LoVo (cell line): ENCODE measurements around the gene ARL15.

Source experiments
- DNase-seq: peaks from one replicate; pipeline ENCODE4 v3.0.0-alpha.2; 2016; ENCODE audit warnings: low spot score

The ARL15 gene

DNA sequence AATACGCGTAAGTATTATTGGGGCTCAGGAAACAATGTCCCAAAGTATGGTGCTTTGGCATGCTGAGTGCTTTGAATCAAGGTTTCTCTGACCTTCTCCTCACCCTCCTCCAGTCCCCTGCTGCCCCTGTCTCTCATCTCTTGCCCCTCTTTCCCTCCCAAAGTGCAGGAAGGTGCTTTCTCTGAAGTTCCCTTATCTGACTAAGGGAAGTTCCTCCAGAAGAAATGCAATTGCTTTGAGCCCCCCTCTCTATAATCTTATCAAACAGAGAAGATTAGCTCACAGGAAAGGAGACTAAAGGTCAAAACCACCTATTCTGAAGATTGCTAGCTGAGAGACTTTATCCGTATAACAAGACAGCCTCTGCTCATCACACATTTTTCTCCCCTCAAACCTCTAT, 288.1 kb downstream of the ARL15 start:
- no peak for DNase-seq

- no peak for DNase-seq
Measured at GRCh38 chr5:54021431-54022164, 288.8 kb downstream of the ARL15 start.

DNA sequence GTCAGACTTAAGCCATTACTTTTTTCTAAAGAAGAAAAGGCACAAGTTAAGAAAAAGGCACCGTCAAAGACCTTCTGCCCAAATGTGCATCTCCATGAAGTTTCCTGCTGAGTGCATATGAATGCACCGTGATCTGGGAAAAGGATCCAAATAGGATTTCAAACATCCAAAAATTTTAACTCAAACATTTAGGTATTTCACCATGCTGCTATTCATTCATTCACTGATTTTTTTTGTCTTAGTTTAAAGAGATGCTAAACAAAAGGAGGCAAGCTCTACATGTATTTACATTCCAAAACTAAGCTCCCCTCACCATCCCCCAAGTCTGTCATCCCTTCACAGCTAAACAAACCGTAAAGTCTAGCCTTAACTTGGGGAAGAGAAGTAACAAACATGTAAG, 291.9 kb downstream of the ARL15 start:
- no peak for DNase-seq

DNA sequence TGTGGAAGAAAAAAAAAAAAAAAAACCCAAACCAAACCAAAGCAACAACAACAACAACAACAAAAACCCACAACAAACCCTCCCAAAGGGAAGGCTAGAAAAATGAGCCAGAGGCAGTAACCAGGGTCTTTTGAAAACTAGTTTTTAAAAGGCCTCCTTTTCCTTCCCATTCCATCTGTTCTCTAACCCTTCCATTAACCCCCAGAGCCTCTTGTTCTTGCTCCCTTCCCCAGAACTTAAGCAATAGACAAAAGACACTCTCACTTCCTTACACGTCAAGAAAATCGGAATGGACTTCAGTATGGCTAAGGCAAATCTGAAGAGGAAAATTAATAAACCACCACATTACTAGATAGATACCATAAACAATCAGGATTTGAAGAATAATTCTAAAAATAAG, 292.8 kb downstream of the ARL15 start:
- no peak for DNase-seq

DNA sequence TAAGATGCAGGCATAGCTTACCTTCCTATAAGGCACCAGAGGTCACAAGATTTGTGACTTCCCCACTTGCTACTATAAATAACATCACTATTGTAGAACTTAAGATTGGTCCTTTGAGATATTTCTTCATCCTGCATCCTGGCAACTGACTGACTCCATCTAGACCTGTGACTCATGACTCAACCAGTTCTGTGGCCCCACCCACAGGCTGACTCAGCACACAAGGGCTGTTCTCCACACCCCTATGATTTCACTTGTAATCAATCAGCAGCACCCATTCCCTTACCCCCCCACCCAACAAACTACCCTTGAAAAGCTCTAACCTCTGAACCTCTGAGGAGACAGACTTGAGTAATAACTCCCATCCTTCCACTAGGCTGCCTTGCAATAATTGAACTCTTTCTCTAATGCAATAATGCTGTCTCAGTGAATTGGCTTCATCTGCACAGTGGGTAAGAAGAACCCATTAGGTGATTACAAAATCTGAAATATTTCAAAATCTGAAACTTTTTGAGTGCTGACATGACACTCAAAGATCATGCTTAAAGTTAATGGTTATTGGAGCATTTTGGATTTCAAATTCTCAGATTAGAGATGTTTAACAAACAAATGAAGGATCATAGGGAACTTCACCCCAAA, 296.7 kb downstream of the ARL15 start:
- DNase-seq = peak; percentile 46

DNA sequence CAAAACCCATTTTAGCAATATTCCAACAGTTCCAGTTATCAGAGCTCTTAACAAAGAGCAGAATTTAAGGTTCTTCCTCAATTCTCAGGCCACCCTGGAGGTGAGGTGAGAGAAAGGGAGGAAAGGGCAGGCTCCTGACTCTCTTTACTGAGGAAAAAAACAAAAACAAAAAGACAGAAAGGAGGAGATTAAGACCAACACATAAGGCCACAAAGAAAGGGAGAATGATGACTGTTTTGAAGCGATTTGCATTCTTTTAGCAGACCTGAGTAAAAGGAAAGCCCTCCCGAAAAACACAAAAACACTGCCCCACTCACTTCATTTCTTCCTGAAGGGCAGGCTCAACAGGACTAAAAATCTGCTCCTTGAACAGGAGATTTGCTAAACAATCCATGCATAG, 300.5 kb downstream of the ARL15 start:
- no peak for DNase-seq

GRCh38 chr5:54009357-54009756, 301.0 kb downstream of the ARL15 start:
- DNase-seq = no peak

DNA sequence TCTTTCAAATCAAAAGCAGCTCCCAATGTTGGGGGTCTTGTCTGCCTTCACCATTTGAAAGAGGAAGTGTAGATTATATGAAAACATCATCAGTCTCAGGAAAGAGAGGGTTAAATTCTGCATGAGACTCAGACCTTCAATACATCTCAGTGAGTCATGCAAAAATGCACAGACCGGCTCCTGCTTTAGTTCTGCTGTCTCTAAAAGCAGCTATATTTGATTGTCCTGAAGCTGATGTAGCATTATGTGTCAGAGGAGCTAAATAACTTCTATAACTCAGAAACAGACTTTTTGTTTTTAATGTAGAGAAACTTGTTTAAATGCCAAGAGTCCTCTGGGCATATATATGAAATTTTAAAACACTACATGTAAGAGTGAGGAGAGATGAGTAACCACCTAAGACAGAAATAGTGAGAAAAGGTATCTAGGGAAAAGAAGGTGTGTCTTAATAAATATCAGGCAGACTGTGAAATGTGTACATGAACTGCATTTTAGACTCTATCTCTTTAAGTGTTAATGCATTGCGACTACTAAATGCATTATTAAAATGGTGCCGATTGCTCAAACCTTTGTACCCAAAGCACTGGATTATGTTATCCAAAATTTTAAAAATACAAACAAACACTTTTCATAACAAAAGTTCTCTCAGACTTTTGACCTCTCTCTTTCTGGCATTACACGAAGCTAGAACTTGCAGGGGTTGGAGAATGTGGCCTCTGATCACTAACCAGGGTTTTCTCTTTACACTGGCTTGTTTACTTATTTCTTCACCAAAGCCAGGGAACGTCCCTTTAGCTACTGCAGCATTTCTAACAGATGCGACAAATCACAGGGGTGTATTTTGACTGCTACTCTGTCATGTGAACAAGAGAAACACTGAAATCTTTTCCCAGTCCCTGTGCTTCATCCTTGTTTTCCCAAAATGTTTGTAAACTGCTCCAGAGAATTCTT, 302.3 kb downstream of the ARL15 start:
- no peak for DNase-seq

- DNase-seq = no peak
Measured at GRCh38 chr5:54004697-54005096, 305.7 kb downstream of the ARL15 start.

GRCh38 chr5:54002779-54003178, 307.6 kb downstream of the ARL15 start:
- no peak for DNase-seq

- no peak for DNase-seq
Measured at GRCh38 chr5:54001976-54002775, 308.2 kb downstream of the ARL15 start.

- DNase-seq = no peak
Measured at GRCh38 chr5:54000011-54000410, 310.4 kb downstream of the ARL15 start.

DNA sequence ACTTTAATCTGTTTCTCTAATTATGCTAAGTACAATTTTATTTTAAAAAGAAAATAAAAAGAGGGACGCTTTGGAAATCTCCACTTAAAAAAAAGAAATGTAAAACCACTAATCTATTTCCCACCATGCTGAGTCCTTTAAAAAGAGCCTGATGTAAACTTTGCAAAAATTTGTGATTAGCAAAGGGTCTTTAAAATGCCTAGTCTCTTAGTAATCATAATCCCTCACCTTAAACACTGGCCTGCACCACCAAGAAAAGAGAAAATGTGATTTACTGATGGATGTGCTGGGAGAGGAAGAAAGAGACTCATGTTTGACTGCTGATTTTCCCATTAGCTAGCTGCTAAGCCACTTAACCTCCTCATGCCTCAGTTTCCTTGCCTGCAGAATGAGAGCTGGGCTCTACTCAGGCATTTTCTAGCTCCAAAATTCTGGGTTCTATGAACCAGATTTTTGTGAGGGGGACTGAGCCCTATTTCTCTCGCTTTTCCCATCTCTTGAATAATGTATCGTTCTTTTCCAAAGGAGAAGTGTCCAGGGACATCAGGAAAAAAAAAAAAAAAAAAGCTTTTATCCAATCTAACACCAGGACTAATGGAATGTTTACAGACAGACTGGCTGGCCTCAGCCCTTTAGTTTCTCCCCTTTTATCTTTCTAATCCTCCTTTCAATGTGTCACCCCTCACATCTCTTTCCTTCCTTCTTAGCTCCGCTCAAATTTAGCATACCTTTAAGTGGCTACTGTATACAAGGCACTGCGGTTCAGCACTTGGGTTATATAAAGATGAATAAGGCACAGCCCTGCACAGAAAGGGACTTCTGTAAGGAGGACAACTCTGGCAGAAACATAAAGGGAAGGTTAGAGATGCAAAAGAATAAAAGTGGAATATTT, 312.4 kb downstream of the ARL15 start:
- no peak for DNase-seq

GRCh38 chr5:53996008-53996407, 314.4 kb downstream of the ARL15 start:
- no peak for DNase-seq

GRCh38 chr5:53994148-53994547, 316.2 kb downstream of the ARL15 start:
- DNase-seq = no peak

DNA sequence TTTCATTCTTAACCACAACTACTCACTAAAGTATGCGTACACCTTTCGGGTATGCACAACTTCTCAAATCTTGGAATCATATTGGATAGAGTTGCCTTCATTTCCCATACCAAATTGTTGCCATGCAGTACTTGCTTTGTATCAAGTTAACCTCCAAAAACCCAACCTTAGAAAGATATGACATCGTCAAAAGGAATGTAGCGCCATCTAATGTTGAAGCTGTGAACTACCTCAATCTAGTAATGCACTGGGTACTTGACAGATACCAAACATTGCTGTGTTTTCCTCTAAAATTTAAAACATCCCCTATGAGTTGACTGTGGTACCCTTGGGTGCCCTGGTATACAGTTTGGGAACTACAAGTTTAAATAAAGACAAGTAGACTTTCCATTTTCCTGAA, 318.4 kb downstream of the ARL15 start:
- DNase-seq = no peak

GRCh38 chr5:53987101-53987500, 323.3 kb downstream of the ARL15 start:
- DNase-seq = no peak

DNA sequence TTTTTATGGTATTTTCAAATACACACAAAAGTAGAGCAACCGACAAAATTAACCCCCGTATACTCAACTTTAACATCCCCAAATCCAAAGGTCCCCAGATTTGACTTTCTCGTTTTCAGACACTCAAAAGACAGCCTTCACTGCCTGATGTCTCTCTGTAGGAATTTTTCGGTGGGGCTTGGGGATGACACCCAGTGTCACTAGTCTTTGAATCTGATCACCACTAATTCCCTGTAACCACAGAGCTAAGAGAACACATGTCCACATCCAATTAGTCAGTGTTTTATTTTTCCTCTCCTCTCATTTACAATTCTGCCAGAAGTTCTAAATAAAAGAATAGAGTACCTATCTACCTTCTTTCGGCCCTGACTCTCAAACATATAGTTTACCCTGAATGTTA, 324.6 kb downstream of the ARL15 start:
- no peak for DNase-seq

GRCh38 chr5:53984971-53985370, 325.4 kb downstream of the ARL15 start:
- DNase-seq = no peak

GRCh38 chr5:53983568-53984460, 326.6 kb downstream of the ARL15 start:
- DNase-seq = no peak
